A673 (cell line): ENCODE data around the gene ELL2.

ENCODE experiments used
- CTCF ChIP-seq: fragments of 300-800, 200-600 bp; sonication (generic); conservative IDR thresholded peaks from 2 replicates; pipeline ENCODE4 v1.5.1; 2017; ENCODE audit warnings: low read depth, mild to moderate bottlenecking, antibody characterized with exemption, low read length, moderate library complexity, mixed read lengths
- EZH2 ChIP-seq: fragments of 200-600 bp; sonication (generic); IDR thresholded peaks from 2 replicates; pipeline ENCODE4 v1.6.1; 2017; ENCODE audit warnings: borderline replicate concordance, low read depth, mild to moderate bottlenecking, mixed read lengths, antibody characterized with exemption, low read length; ENCODE audit not compliant: poor library complexity, severe bottlenecking

GRCh38 chr5:95932941-95933340, 28.7 kb downstream of the ELL2 start:
- TF ChIP-seq CTCF (no peak), EZH2 (no peak)
